Stimulated activated memory B cell treated with anti-CD40 and anti-IgM and Interleukin-4, amounts not matched to agents 10 μg/mL and 1 μg/mL and 100 μg/mL, for 72 hours (primary cell): ENCODE results near the gene MYCN.

Source experiments
- ATAC-seq: fragments of 150-1000 bp; cut with Tn5 transposase; 2 replicates; pipeline ENCODE4 v1.10.0; 2021
- H3K27ac Mint-ChIP-seq: one replicate; pipeline ENCODE4 v1.8.0; 2022; ENCODE audit warnings: mild to moderate bottlenecking, mixed read lengths
- H3K27me3 Mint-ChIP-seq: one replicate; pipeline ENCODE4 v1.8.0; 2022; ENCODE audit warnings: mixed read lengths
- H3K36me3 Mint-ChIP-seq: one replicate; pipeline ENCODE4 v1.8.0; 2022; ENCODE audit warnings: mixed read lengths
- H3K4me1 Mint-ChIP-seq: one replicate; pipeline ENCODE4 v1.8.0; 2022; ENCODE audit warnings: mixed read lengths
- H3K4me3 Mint-ChIP-seq: one replicate; pipeline ENCODE4 v1.8.0; 2022; ENCODE audit warnings: mild to moderate bottlenecking, moderate library complexity, mixed read lengths
- H3K9me3 Mint-ChIP-seq: one replicate; pipeline ENCODE4 v1.8.0; 2022; ENCODE audit warnings: mixed read lengths

Gene MYCN

DNA sequence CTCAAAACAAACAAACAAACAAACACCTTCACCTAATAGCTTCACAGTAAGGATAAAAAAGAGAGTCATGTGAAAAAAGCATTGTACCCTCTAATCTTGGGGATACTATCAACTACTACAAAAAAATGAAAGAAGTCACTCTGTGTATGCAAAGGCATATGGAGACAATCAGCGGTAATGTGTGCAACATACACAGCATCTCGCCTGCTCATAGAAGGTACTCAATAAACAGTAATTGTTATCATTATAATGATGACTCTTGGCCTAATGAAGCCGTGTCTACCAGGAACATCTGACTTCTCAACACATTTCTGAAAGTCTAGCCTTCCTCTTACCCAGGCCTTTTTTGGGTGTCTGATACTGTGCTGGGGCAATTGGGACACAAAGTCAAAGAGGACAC lies 55.3 kb downstream of the MYCN start:
- Mint-ChIP-seq H3K36me3 (no peaks in the 10 kb centered on the region), H3K27ac (no peak overlapping the region), H3K4me3 (no peak overlapping the region), H3K27me3 (no peaks in the 10 kb centered on the region), H3K4me1 (no peaks in the 10 kb centered on the region), H3K9me3 (peaks cover 2% of the 10 kb centered on the region)
- no peak for ATAC-seq
